B cell (primary cell): Measurements from ENCODE around the gene APH1A. TPM values are rescaled to one million over a fixed set of nuclear protein-coding genes. Genes with fewer than 3 reads are reported as not detected.

Experiments used
- ATAC-seq: fragments of 200-7000 bp; cut with Tn5 transposase; one replicate; pipeline ENCODE4 v1.10.0; 2021; ENCODE audit warnings: low read depth, mild to moderate bottlenecking, moderate number of reproducible peaks, moderate library complexity
- CTCF ChIA-PET: fragments of 350-600 bp; sonication (Branson Sonifier 250); formaldehyde crosslinking; loops from one replicate; lab custom pipeline; 2021; ENCODE audit warnings: antibody characterized with exemption, inconsistent platforms; lab: Charles Lee
- POLR2A ChIA-PET: fragments of 350-600 bp; sonication (Branson Sonifier 250); formaldehyde crosslinking; loops from one replicate; lab custom pipeline; 2021; ENCODE audit warnings: antibody characterized with exemption; lab: Charles Lee
- DNase-seq: peaks from one replicate; pipeline ENCODE4 v3.0.0; 2013
- H2AFZ ChIP-seq: 2 replicates; pipeline ENCODE4 v1.6.1; 2012; ENCODE audit warnings: mild to moderate bottlenecking, low read depth, low read length; ENCODE audit not compliant: insufficient read depth, poor library complexity, severe bottlenecking
- H3K27ac ChIP-seq, 2 donors: 1 replicate in 1 of 2; 2 replicates in 1 of 2; pipeline ENCODE4 v1.5.1; 2012 to 2013; ENCODE audit warnings: low read length in 2 of 2, mild to moderate bottlenecking in 2 of 2, moderate library complexity in 1 of 2
- H3K27me3 ChIP-seq, 4 experiments: fragments of 200-600 bp in 1 of 4; sonication (generic) in 1 of 4; replicated peaks in 1 of 4; 1 replicate in 2 of 4; 2 replicates in 2 of 4; pipeline versions ENCODE4 v1.6.1 to v1.7.0; 2013 to 2016; ENCODE audit warnings: low read length in 3 of 4, mild to moderate bottlenecking in 2 of 4, mixed read lengths in 1 of 4, moderate library complexity in 1 of 4; ENCODE audit not compliant: insufficient read depth in 4 of 4, control insufficient read depth in 3 of 4; ENCODE audit errors: control extremely low read depth in 1 of 4
- H3K36me3 ChIP-seq, 2 experiments: replicated peaks in 1 of 2; 1 replicate in 1 of 2; 2 replicates in 1 of 2; pipeline versions ENCODE4 v1.6.1 to v1.7.1; 2013; ENCODE audit warnings: low read length in 1 of 2; ENCODE audit not compliant: insufficient read depth in 2 of 2, control insufficient read depth in 1 of 2; ENCODE audit errors: control extremely low read depth in 1 of 2, extremely low read depth in 1 of 2
- H3K4me1 ChIP-seq, 2 donors: fragments of 200-600 bp in 1 of 2; sonication (generic) in 1 of 2; 1 replicate in 1 of 2; 2 replicates in 1 of 2; pipeline versions ENCODE4 v1.5.1 to v1.6.1; 2013 to 2017; ENCODE audit warnings: low read length in 2 of 2; ENCODE audit not compliant: control insufficient read depth in 2 of 2, insufficient read depth in 2 of 2
- H3K4me2 ChIP-seq: replicated peaks from 2 replicates; pipeline ENCODE3; 2012; ENCODE audit warnings: mild to moderate bottlenecking, low read depth, low read length; ENCODE audit not compliant: poor library complexity, severe bottlenecking
- H3K4me3 ChIP-seq, 5 experiments: fragments of 200-600 bp in 1 of 5; sonication (generic) in 1 of 5; 1 replicate in 3 of 5; 2 replicates in 2 of 5; pipeline versions ENCODE4 v1.5.1 to v1.7.0; 2011 to 2016; ENCODE audit warnings: low read length in 4 of 5, mild to moderate bottlenecking in 4 of 5, low read depth in 2 of 5, control low read depth in 1 of 5, moderate library complexity in 1 of 5; ENCODE audit not compliant: insufficient read depth in 1 of 5; ENCODE audit errors: control extremely low read depth in 1 of 5, extremely low read depth in 1 of 5
- H3K79me2 ChIP-seq: fragments of 200-600 bp; sonication (generic); one replicate; pipeline ENCODE4 v1.6.0; 2016; ENCODE audit warnings: low read length; ENCODE audit not compliant: control insufficient read depth, insufficient read depth
- H3K9ac ChIP-seq: fragments of 200-600 bp; sonication (generic); 2 replicates; pipeline ENCODE4 v1.6.1; 2017; ENCODE audit warnings: mild to moderate bottlenecking, low read length, moderate library complexity
- H3K9me3 ChIP-seq, 3 donors: one replicate each; pipeline versions ENCODE4 v1.6.1 to v1.7.1; 2013; ENCODE audit warnings: low read length in 2 of 3; ENCODE audit not compliant: control insufficient read depth in 2 of 3, insufficient read depth in 1 of 3; ENCODE audit errors: control extremely low read depth in 1 of 3
- H4K20me1 ChIP-seq: 2 replicates; pipeline ENCODE4 v1.6.0; 2012; ENCODE audit warnings: mild to moderate bottlenecking, low read length; ENCODE audit not compliant: insufficient read depth, control insufficient read depth, poor library complexity, severe bottlenecking
- H3K27ac Mint-ChIP-seq: one replicate; pipeline ENCODE4 v1.8.0; 2021; ENCODE audit warnings: mixed read lengths
- H3K27me3 Mint-ChIP-seq: one replicate; pipeline ENCODE4 v1.8.0; 2021; ENCODE audit warnings: mixed read lengths
- H3K4me1 Mint-ChIP-seq: one replicate; pipeline ENCODE4 v1.8.0; 2021; ENCODE audit warnings: mixed read lengths
- H3K4me3 Mint-ChIP-seq: one replicate; pipeline ENCODE4 v1.8.0; 2021; ENCODE audit warnings: mixed read lengths
- H3K9me3 Mint-ChIP-seq: one replicate; pipeline ENCODE4 v1.8.0; 2022; ENCODE audit warnings: mixed read lengths; ENCODE audit not compliant: insufficient read depth
- CTCF ChIP-seq: fragments of 200-600 bp; IDR thresholded peaks from one replicate; pipeline ENCODE4 v1.8.0; 2022; ENCODE audit warnings: antibody characterized with exemption, mild to moderate bottlenecking
- EZH2 ChIP-seq: IDR thresholded peaks from 2 replicates; pipeline ENCODE4 v1.6.1; 2012; ENCODE audit warnings: borderline replicate concordance, low read depth, mild to moderate bottlenecking, moderate library complexity, low read length; ENCODE audit not compliant: insufficient read depth, poor library complexity, severe bottlenecking
- WGBS: methylation state at CpG from one replicate; pipeline ENCODE4 v1.1.5; 2013; ENCODE audit warnings: missing lambda C conversion rate; ENCODE audit not compliant: insufficient coverage; 5-methylcytosine and 5-hydroxymethylcytosine counted together
- intact Hi-C: fragments of 100-400 bp; cut with micrococcal nuclease; formaldehyde crosslinking; loops from one replicate; pipeline ENCODE4 v1.10.0; 2022
- polyA plus RNA-seq: library from polyadenylated mRNA; depleted of rRNA; stranded (reverse); fragments of >200 nt; gene quantifications from 2 replicates; pipeline ENCODE4 v1.2.3, GENCODE V29; 2012
- total RNA-seq, 2 donors: library from RNA; stranded (reverse); fragments of 120-200 nt in 1 of 2; gene quantifications; 1 replicate in 1 of 2; 2 replicates in 1 of 2; pipeline versions ENCODE4 v1.2.3 to v1.2.4, GENCODE V29; 2013 to 2022

Gene APH1A
- total and polyA plus RNA-seq, 2 donors (not counting 1 experiment from before 2014, with no cell fraction given) = 135 to 165 TPM

- Mint-ChIP-seq H3K27me3 (peaks cover 4% of the 10 kb centered on the region), H3K4me3 (peak overlapping the region; percentile 91), H3K27ac (peak overlapping the region; percentile 67), H3K9me3 (no peaks in the 10 kb centered on the region), H3K4me1 (peaks cover 18% of the 10 kb centered on the region)
- ChIA-PET CTCF (interaction anchor here (0.6 to 3.6 kb wide), 3 partner anchors 8 to 27 kb away, joined by 3 to 60 read pairs (median 7); partner anchors contain the start of gene CA14), POLR2A (interaction anchor here (1.9 kb wide), 1 partner anchor 14 kb away, joined by 6 read pairs; the partner anchor contains the start of gene APH1A)
- peak overlapping the region; percentile 94 for H2AFZ ChIP-seq
- H3K9me3 ChIP-seq = peaks cover 0 to 12% (median 0%) of the 10 kb centered on the region in 3 donors
- no peaks in the 10 kb centered on the region for H4K20me1 ChIP-seq
- intact Hi-C loops = loop anchor here (1.0 to 5.0 kb wide), 2 partner anchors 11 to 45 kb away; partner anchors contain the start of genes ANP32E and MRPS21
- peaks cover 20 to 23% of the 10 kb centered on the region in 2 donors for H3K4me1 ChIP-seq
- H3K4me3 ChIP-seq = peak overlapping the region in 2 of 5 experiments; percentile 4 to 74
- ATAC-seq (no peak), DNase-seq (no peak)
- no peaks in the 10 kb centered on the region for H3K79me2 ChIP-seq
- no peak overlapping the region for H3K27ac ChIP-seq
- no peaks in the 10 kb centered on the region for H3K36me3 ChIP-seq
- H3K4me2 ChIP-seq = peak overlapping the region; percentile 96
- TF ChIP-seq EZH2 (no peak), CTCF (no peak)
- H3K9ac ChIP-seq = peak overlapping the region; percentile 66
- 26% methylated on average over 21 of the region's 21 CpGs for WGBS
- peaks cover 0 to 14% (median 6%) of the 10 kb centered on the region in 4 experiments for H3K27me3 ChIP-seq
Observed at GRCh38 chr1:150282558-150282958, 13.7 kb upstream of the APH1A start.
